HepG2 (cell line): Measurements from ENCODE around the gene ABCB4. TPM values are rescaled to one million over a fixed set of nuclear protein-coding genes. Genes with fewer than 3 reads are reported as not detected.

Experiments
- ATAC-seq: fragments of 200-7000 bp; cut with Tn5 transposase; 3 replicates; pipeline ENCODE4 v1.9.1; 2020; ENCODE audit warnings: mild to moderate bottlenecking, moderate library complexity
- BruUV-seq: library from RNA; stranded (reverse); fragments of 400-500 nt; replicated peaks from 2 replicates; lab custom pipeline; 2021; lab: Mats Ljungman, UMichigan
- CTCF ChIA-PET: fragments of 300-600 bp; formaldehyde crosslinking; extraction: SDS; loops from one replicate; lab custom pipeline; 2021; ENCODE audit warnings: low total read pairs, inconsistent platforms, low intra/inter-chr PET ratio; lab: Yijun Ruan, JAX
- POLR2A ChIA-PET: fragments of 350-600 bp; sonication (Branson Sonifier 250); formaldehyde crosslinking; loops from one replicate; lab custom pipeline; 2020; ENCODE audit warnings: antibody characterized with exemption, inconsistent platforms; lab: Yijun Ruan, JAX
- DNase-seq: peaks from one replicate; pipeline ENCODE4 v3.0.0-alpha.2; 2015; ENCODE audit warnings: low spot score
- FAIRE-seq: peaks from 3 replicates; lab custom pipeline; 2011; peaks lifted over from hg19 to GRCh38; lab: Jason Lieb, UNC
- H2AFZ ChIP-seq: one replicate; pipeline ENCODE4 v1.6.1; 2011; ENCODE audit warnings: low read length, inconsistent platforms
- H3K27ac ChIP-seq: fragments of 300-600 bp; 3 replicates; pipeline ENCODE4 v1.8.0; 2011; ENCODE audit warnings: mixed run types, mild to moderate bottlenecking, mixed read lengths, low read length, inconsistent platforms; ENCODE audit not compliant: insufficient read depth; ENCODE audit errors: extremely low read length
- H3K27me3 ChIP-seq, 2 experiments: fragments of 200-600 bp in 1 of 2; 2 replicates in 1 of 2; 3 replicates in 1 of 2; pipeline versions ENCODE4 v1.6.0 to v1.8.0; 2011; ENCODE audit warnings: low read length in 2 of 2, mild to moderate bottlenecking in 2 of 2, moderate library complexity in 2 of 2, inconsistent platforms in 1 of 2; ENCODE audit not compliant: insufficient read depth in 2 of 2, control insufficient read depth in 1 of 2
- H3K36me3 ChIP-seq, 2 experiments: fragments of 200-600 bp in 1 of 2; replicated peaks in 1 of 2; 2 replicates in 1 of 2; 3 replicates in 1 of 2; pipeline versions ENCODE4 v1.5.1 to v1.8.0; 2011; ENCODE audit warnings: low read length in 2 of 2, inconsistent platforms in 1 of 2; ENCODE audit not compliant: insufficient read depth in 2 of 2, control insufficient read depth in 1 of 2
- H3K4me1 ChIP-seq: 2 replicates; pipeline ENCODE4 v1.5.1; 2012; ENCODE audit warnings: low read length, inconsistent platforms; ENCODE audit not compliant: insufficient read depth
- H3K4me2 ChIP-seq: 2 replicates; pipeline ENCODE4 v1.6.0; 2011; ENCODE audit warnings: low read depth, low read length, inconsistent platforms
- H3K4me3 ChIP-seq, 3 experiments: fragments of 200-600 bp in 1 of 3; sonication (generic), shearing (Covaris generic) in 1 of 3; replicated peaks in 1 of 3; 2 replicates each; pipeline ENCODE4 v1.5.1; 2011 to 2016; ENCODE audit warnings: low read length in 3 of 3, inconsistent platforms in 2 of 3, low read depth in 2 of 3, mild to moderate bottlenecking in 2 of 3, control low read depth in 1 of 3, mixed read lengths in 1 of 3; ENCODE audit not compliant: insufficient read depth in 1 of 3
- H3K79me2 ChIP-seq: one replicate; pipeline ENCODE4 v1.6.1; 2011; ENCODE audit warnings: low read length, inconsistent platforms; ENCODE audit not compliant: insufficient read depth
- H3K9ac ChIP-seq: 2 replicates; pipeline ENCODE4 v1.6.0; 2011; ENCODE audit warnings: mild to moderate bottlenecking, low read depth, low read length, inconsistent platforms; ENCODE audit not compliant: insufficient read depth
- H3K9me3 ChIP-seq: 2 replicates; pipeline ENCODE4 v1.5.1; 2012; ENCODE audit warnings: mild to moderate bottlenecking, low read length
- H4K20me1 ChIP-seq: 2 replicates; pipeline ENCODE4 v1.6.0; 2011; ENCODE audit warnings: inconsistent platforms, mild to moderate bottlenecking, low read length, moderate library complexity; ENCODE audit not compliant: insufficient read depth
- ATRX ChIP-seq: sonication (generic); formaldehyde crosslinking; IDR thresholded peaks from 2 replicates; pipeline ENCODE4 v1.4.0; 2020; ENCODE audit warnings: missing genetic modification reagents, borderline replicate concordance
- HES4 ChIP-seq: sonication (generic); formaldehyde crosslinking; IDR thresholded peaks from 2 replicates; pipeline ENCODE4 v1.9.0; 2021; ENCODE audit warnings: mild to moderate bottlenecking, missing genetic modification reagents, borderline replicate concordance
- HHEX ChIP-seq: IDR thresholded peaks from 2 replicates; pipeline ENCODE4 v1.6.1; 2016; ENCODE audit warnings: control low read depth
- POLR2AphosphoS5 ChIP-seq: IDR thresholded peaks from 2 replicates; pipeline ENCODE4 v1.6.1; 2012; ENCODE audit warnings: low read depth, low read length
- RARA ChIP-seq: IDR thresholded peaks from 2 replicates; pipeline ENCODE4 v1.6.1; 2016; ENCODE audit warnings: missing genetic modification reagents, missing compliant biosample characterization
- RORA ChIP-seq: sonication (generic); formaldehyde crosslinking; IDR thresholded peaks from 2 replicates; pipeline ENCODE4 v1.5.0; 2020; ENCODE audit warnings: mild to moderate bottlenecking, missing genetic modification reagents, moderate library complexity
- THYN1 ChIP-seq: sonication (generic); formaldehyde crosslinking; IDR thresholded peaks from 2 replicates; pipeline ENCODE4 v1.8.1; 2023; ENCODE audit warnings: low read depth, mild to moderate bottlenecking, moderate library complexity, missing genetic modification reagents, borderline replicate concordance
- ZNF615 ChIP-seq: sonication (generic); formaldehyde crosslinking; IDR thresholded peaks from 2 replicates; pipeline ENCODE4 v1.5.0; 2020; ENCODE audit warnings: mild to moderate bottlenecking, missing genetic modification reagents, borderline replicate concordance
- WGBS: methylation state at CpG from one replicate; pipeline ENCODE4 v1.1.6; 2017; ENCODE audit warnings: low lambda C conversion rate; 5-methylcytosine and 5-hydroxymethylcytosine counted together
- in situ Hi-C: cut with HindIII; loops from 2 replicates; pipeline ENCODE4 v1.10.0; 2017; ENCODE audit warnings: low pct_unique_long_range_greater_than_20kb; ENCODE audit not compliant: extremely low pct_ligation_motif_present
- intact Hi-C: fragments of 100-400 bp; cut with micrococcal nuclease; formaldehyde crosslinking; loops from one replicate; pipeline ENCODE4 v1.10.0; 2022; ENCODE audit not compliant: unreplicated experiment
- polyA plus RNA-seq, 8 experiments: library from polyadenylated mRNA; depleted of rRNA in 3 of 8; stranded (reverse) in 7 of 8; unstranded in 1 of 8; fragments of >200 nt; fragmentation: Illumina TruSeq in 4 of 8; extraction: Trizol in 4 of 8; gene quantifications; 2 replicates each; pipeline versions ENCODE4 v1.2.1 to v1.2.3, GENCODE V29; 2011 to 2016; ENCODE audit warnings: low read depth in 4 of 8, missing spikeins in 1 of 8, mixed read lengths in 1 of 8; ENCODE audit not compliant: insufficient read depth in 1 of 8
- total RNA-seq, 5 experiments: library from RNA; depleted of rRNA; stranded (reverse); fragments of >200 nt; fragmentation: Illumina TruSeq; extraction: Trizol; gene quantifications; 2 replicates each; pipeline ENCODE4 v1.2.3, GENCODE V29; 2016; ENCODE audit warnings: low read depth in 1 of 5
- TF ChIP-seq, protein P1 (sequence below): IDR thresholded peaks from 2 replicates; pipeline ENCODE4 v1.6.1; 2016; ENCODE audit warnings: missing compliant biosample characterization, missing genetic modification reagents, borderline replicate concordance

The ABCB4 gene
- total and polyA plus RNA-seq, 2 of the 13 experiments (the other 11 are each of a cell fraction or from before 2014, with no cell fraction given), result 18.0 to 32.4 TPM

DNA sequence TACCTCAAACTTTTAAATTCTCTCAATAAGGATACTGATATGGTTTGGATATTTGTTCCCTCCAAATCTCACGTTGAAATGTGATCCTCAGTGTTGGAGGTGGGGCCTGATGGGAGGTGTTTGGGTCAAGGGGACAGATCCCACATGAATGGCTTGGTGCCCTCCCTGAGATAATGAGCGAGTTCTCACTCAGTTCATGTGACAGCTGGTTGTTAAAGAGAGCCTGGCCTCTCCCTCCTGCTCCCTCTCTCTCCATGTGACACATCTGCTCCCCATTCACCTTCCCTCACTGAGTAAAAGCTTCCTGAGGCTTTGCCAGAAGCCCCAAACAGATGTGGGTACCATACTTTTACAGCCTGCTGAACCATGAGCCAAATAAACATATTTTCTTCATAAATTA lies 19.2 kb downstream of the ABCB4 start:
- H3K9me3 ChIP-seq, result no peaks in the 10 kb centered on the region
- peaks cover 40% of the 10 kb centered on the region for H3K4me1 ChIP-seq
- no peak for FAIRE-seq
- H3K9ac ChIP-seq, result no peak overlapping the region
- BruUV-seq, result no TSS peak
- H3K79me2 ChIP-seq, result no peaks in the 10 kb centered on the region
- in situ Hi-C loops, result no loop called here
- 80% methylated on average over 2 of the region's 2 CpGs for WGBS
- no peak overlapping the region for H3K4me2 ChIP-seq
- no peak for TF ChIP-seq HHEX (CRISPR knock-in tag)
- TF ChIP-seq, protein P1, sequence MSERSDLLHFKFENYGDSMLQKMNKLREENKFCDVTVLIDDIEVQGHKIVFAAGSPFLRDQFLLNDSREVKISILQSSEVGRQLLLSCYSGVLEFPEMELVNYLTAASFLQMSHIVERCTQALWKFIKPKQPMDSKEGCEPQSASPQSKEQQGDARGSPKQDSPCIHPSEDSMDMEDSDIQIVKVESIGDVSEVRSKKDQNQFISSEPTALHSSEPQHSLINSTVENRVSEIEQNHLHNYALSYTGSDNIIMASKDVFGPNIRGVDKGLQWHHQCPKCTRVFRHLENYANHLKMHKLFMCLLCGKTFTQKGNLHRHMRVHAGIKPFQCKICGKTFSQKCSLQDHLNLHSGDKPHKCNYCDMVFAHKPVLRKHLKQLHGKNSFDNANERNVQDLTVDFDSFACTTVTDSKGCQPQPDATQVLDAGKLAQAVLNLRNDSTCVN (CRISPR knock-in tag), result no peak
- no peak for TF ChIP-seq RORA (CRISPR knock-in tag)
- TF ChIP-seq HES4 (CRISPR knock-in tag), result no peak
- no peak for TF ChIP-seq THYN1 (CRISPR knock-in tag)
- no peak for TF ChIP-seq RARA
- no peak for TF ChIP-seq ZNF615
- TF ChIP-seq ATRX (CRISPR knock-in tag), result no peak
- TF ChIP-seq POLR2AphosphoS5, result no peak
- no peak for DNase-seq
- intact Hi-C loops, result no loop called here
- CTCF ChIA-PET, result no interaction called here
- peaks cover 2 to 27% of the 10 kb centered on the region in 2 experiments; a peak in 3 of 5 replicates for H3K36me3 ChIP-seq
- POLR2A ChIA-PET, result no interaction called here
- H3K27me3 ChIP-seq, result no peaks in the 10 kb centered on the region
- no peak overlapping the region for H2AFZ ChIP-seq
- H3K4me3 ChIP-seq, result no peak overlapping the region
- no peak; the same call in 2 of the 3 replicates for ATAC-seq
- no peaks in the 10 kb centered on the region for H4K20me1 ChIP-seq
- no peak overlapping the region for H3K27ac ChIP-seq
